DND-41 (cell line): Measurements from ENCODE around the gene RANBP9.

ENCODE experiments used
- ATAC-seq: fragments of 200-7000 bp; cut with Tn5 transposase; 3 replicates; pipeline ENCODE4 v1.9.1; 2021; ENCODE audit warnings: low read depth; ENCODE audit not compliant: insufficient read depth
- DNase-seq: peaks from one replicate; pipeline ENCODE4 v3.0.0-alpha.2; 2020
- H2AFZ ChIP-seq: 2 replicates; pipeline ENCODE4 v1.6.0; 2012; ENCODE audit warnings: low read depth, low read length
- H3K27ac ChIP-seq: 2 replicates; pipeline ENCODE4 v1.5.1; 2012; ENCODE audit warnings: low read length, inconsistent platforms
- H3K27me3 ChIP-seq: fragments of 200-600 bp; sonication (generic); 2 replicates; pipeline ENCODE4 v1.6.0; 2012; ENCODE audit warnings: low read length, mild to moderate bottlenecking, inconsistent platforms; ENCODE audit not compliant: insufficient read depth, poor library complexity
- H3K36me3 ChIP-seq: 2 replicates; pipeline ENCODE4 v1.5.1; 2012; ENCODE audit warnings: low read length, inconsistent platforms; ENCODE audit not compliant: insufficient read depth
- H3K4me1 ChIP-seq: 2 replicates; pipeline ENCODE4 v1.5.1; 2012; ENCODE audit warnings: mild to moderate bottlenecking, low read length; ENCODE audit not compliant: insufficient read depth
- H3K4me2 ChIP-seq: 2 replicates; pipeline ENCODE4 v1.6.0; 2012; ENCODE audit warnings: mild to moderate bottlenecking, moderate library complexity, low read length, inconsistent platforms; ENCODE audit not compliant: insufficient read depth
- H3K4me3 ChIP-seq, 2 experiments: fragments of 200-600 bp in 1 of 2; shearing (Covaris generic) in 1 of 2; 2 replicates each; pipeline ENCODE4 v1.5.1; 2012 to 2016; ENCODE audit warnings: inconsistent platforms in 2 of 2, low read length in 2 of 2, mild to moderate bottlenecking in 2 of 2, low read depth in 1 of 2, moderate library complexity in 1 of 2
- H3K79me2 ChIP-seq: 2 replicates; pipeline ENCODE4 v1.6.0; 2012; ENCODE audit warnings: low read length, inconsistent platforms; ENCODE audit not compliant: insufficient read depth
- H3K9ac ChIP-seq: 2 replicates; pipeline ENCODE4 v1.6.0; 2012; ENCODE audit warnings: low read depth, mild to moderate bottlenecking, inconsistent platforms, low read length, moderate library complexity
- H3K9me3 ChIP-seq: 2 replicates; pipeline ENCODE4 v1.5.1; 2012; ENCODE audit warnings: low read length, moderate library complexity, mild to moderate bottlenecking, inconsistent platforms; ENCODE audit not compliant: insufficient read depth, severe bottlenecking
- H4K20me1 ChIP-seq: 2 replicates; pipeline ENCODE4 v1.6.0; 2012; ENCODE audit warnings: low read length; ENCODE audit not compliant: insufficient read depth
- CTCF ChIP-seq: IDR thresholded peaks from 2 replicates; pipeline ENCODE4 v1.5.1; 2012; ENCODE audit warnings: borderline replicate concordance, low read length, moderate library complexity, mild to moderate bottlenecking; ENCODE audit not compliant: poor library complexity, severe bottlenecking; ENCODE audit errors: extremely low read depth
- EZH2 ChIP-seq: IDR thresholded peaks from 3 replicates; pipeline ENCODE4 v1.6.1; 2012; ENCODE audit warnings: borderline replicate concordance, low read depth, mild to moderate bottlenecking, moderate library complexity, low read length, inconsistent platforms; ENCODE audit not compliant: severe bottlenecking

Gene RANBP9

DNA sequence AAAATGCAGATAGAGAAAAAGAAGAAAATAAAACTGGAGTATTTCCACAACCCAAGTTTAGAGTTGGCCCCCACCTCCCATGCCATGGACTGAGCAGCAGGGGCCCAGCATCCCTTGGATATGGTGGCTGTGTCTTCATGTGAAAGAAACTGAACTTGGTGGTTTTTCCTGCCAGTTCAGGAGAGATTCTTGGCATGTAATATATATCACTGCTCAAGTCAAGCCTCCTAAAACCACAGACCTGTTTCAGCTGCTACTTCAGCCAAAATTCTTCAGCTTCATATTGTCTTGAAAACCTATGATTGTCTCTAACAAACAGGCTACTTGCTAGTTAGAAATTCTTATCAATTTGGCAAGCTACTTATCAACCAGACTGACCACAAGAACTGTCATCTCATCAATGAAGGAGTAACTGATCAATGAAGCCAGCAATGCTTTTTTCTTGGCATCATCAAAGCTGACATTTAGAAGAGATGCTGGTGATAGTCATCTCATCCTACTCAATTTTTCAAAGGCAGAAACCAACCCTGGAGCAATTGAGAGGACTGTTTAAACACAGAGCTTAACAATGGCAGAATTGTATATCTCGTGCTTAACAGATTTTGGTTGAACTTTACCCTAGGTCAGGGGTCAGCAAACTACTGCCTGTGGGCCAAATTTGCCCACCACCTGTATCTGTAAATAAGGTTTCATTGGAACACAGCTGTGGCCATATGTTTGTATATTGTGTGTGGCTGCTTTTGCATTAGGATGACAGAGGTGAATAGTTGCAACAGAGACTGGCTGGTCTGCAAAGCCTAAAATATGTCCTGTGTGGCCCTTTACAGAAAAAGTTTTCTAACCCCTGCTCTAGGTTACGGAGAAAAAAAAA lies 106.9 kb downstream of the RANBP9 start:
- Histone ChIP-seq H3K27ac (no peak overlapping the region), H3K36me3 (0 out of 2 replicates have a peak, but pooled peaks cover 5% of the 10 kb centered on the region)
- TF ChIP-seq CTCF (no peak), EZH2 (no peak)

DNA sequence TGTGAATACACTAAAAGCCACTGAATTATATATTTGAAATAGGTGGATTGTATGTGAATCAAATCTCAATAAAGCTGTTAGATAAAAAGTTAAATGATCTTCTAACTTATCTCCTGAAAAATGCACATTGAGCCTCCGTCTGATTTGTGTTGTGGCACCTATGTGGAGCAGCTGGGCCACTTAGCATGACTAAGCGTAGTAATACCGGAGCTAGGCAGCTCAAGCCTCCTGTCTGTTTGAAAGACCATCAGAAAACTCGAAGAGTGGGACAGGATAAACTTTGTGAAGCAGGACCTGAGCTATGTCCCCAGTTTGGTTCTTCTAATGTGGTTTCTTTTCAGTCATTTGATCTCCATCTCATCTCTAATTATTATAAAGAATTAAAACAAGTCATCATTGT lies 107.5 kb downstream of the RANBP9 start:
- H3K9me3 ChIP-seq = no peaks in the 10 kb centered on the region
- 0 out of 2 replicates have a peak, but pooled peaks cover 5% of the 10 kb centered on the region for H3K36me3 ChIP-seq
- H4K20me1 ChIP-seq = no peaks in the 10 kb centered on the region
- no peaks in the 10 kb centered on the region for H3K79me2 ChIP-seq
- no peak for ATAC-seq
- no peak for DNase-seq
- no peak for TF ChIP-seq EZH2
- TF ChIP-seq CTCF = no peak
- H3K9ac ChIP-seq = no peak overlapping the region
- H3K4me2 ChIP-seq = no peak overlapping the region
- H3K27ac ChIP-seq = no peak overlapping the region
- H3K4me1 ChIP-seq = no peaks in the 10 kb centered on the region
- H3K4me3 ChIP-seq = no peak overlapping the region
- H2AFZ ChIP-seq = no peak overlapping the region
- H3K27me3 ChIP-seq = no peaks in the 10 kb centered on the region

More for the DNA sequence above, 106.9 kb downstream of the RANBP9 start:
- Histone ChIP-seq H3K4me3 (no peak overlapping the region), H3K79me2 (no peaks in the 10 kb centered on the region), H3K4me2 (no peak overlapping the region), H3K4me1 (no peaks in the 10 kb centered on the region), H4K20me1 (no peaks in the 10 kb centered on the region), H3K9me3 (no peaks in the 10 kb centered on the region), H2AFZ (no peak overlapping the region), H3K27me3 (no peaks in the 10 kb centered on the region), H3K9ac (no peak overlapping the region)
- ATAC-seq (peak; percentile 27; the same call in 1 of the 3 replicates), DNase-seq (no peak)

- peaks cover 13% of the 10 kb centered on the region; the same call in 1 of the 2 replicates for H3K36me3 ChIP-seq
- ATAC-seq (no peak), DNase-seq (no peak)
- H3K4me3 ChIP-seq = no peak overlapping the region
- TF ChIP-seq EZH2 (no peak), CTCF (no peak)
- no peak overlapping the region for H3K4me2 ChIP-seq
- H4K20me1 ChIP-seq = no peaks in the 10 kb centered on the region
- H2AFZ ChIP-seq = no peak overlapping the region
- no peaks in the 10 kb centered on the region for H3K9me3 ChIP-seq
- H3K79me2 ChIP-seq = no peaks in the 10 kb centered on the region
- H3K4me1 ChIP-seq = no peaks in the 10 kb centered on the region
- H3K27me3 ChIP-seq = no peaks in the 10 kb centered on the region
- H3K27ac ChIP-seq = no peak overlapping the region
- H3K9ac ChIP-seq = no peak overlapping the region
Observed at GRCh38 chr6:13600036-13600435, 111.6 kb downstream of the RANBP9 start.
